ENCODE results near the gene PBX2. TPM values are rescaled to one million over a fixed set of nuclear protein-coding genes. Genes with fewer than 3 reads are reported as not detected.

PBX2 gene
- total and polyA plus RNA-seq, 10 of the 15 experiments (the other 5 are each of a cell fraction or from before 2014, with no cell fraction given), result 0.84 to 66.5 (median 20.6) TPM

DNA sequence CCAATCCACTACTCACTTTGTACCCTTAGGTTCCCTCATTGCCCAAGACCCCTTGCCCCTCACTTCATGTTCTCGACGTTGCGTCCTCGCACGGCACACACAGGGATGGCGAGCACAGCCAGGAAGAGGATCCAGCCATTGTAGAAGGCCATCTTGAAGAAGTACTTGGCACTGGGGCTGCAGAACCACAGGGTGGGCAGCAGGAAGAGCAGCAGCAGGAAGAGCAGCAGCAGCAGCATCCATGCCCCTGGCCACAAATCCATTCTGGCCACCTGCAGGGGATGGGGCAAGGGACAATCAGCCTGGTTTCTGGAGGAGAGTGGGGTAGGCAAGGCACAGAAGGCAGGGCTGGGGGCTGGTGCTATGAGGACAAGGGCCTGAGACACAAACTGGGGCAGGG, 18.8 kb downstream of the PBX2 start (continued):
- TF ChIP-seq, protein P1, sequence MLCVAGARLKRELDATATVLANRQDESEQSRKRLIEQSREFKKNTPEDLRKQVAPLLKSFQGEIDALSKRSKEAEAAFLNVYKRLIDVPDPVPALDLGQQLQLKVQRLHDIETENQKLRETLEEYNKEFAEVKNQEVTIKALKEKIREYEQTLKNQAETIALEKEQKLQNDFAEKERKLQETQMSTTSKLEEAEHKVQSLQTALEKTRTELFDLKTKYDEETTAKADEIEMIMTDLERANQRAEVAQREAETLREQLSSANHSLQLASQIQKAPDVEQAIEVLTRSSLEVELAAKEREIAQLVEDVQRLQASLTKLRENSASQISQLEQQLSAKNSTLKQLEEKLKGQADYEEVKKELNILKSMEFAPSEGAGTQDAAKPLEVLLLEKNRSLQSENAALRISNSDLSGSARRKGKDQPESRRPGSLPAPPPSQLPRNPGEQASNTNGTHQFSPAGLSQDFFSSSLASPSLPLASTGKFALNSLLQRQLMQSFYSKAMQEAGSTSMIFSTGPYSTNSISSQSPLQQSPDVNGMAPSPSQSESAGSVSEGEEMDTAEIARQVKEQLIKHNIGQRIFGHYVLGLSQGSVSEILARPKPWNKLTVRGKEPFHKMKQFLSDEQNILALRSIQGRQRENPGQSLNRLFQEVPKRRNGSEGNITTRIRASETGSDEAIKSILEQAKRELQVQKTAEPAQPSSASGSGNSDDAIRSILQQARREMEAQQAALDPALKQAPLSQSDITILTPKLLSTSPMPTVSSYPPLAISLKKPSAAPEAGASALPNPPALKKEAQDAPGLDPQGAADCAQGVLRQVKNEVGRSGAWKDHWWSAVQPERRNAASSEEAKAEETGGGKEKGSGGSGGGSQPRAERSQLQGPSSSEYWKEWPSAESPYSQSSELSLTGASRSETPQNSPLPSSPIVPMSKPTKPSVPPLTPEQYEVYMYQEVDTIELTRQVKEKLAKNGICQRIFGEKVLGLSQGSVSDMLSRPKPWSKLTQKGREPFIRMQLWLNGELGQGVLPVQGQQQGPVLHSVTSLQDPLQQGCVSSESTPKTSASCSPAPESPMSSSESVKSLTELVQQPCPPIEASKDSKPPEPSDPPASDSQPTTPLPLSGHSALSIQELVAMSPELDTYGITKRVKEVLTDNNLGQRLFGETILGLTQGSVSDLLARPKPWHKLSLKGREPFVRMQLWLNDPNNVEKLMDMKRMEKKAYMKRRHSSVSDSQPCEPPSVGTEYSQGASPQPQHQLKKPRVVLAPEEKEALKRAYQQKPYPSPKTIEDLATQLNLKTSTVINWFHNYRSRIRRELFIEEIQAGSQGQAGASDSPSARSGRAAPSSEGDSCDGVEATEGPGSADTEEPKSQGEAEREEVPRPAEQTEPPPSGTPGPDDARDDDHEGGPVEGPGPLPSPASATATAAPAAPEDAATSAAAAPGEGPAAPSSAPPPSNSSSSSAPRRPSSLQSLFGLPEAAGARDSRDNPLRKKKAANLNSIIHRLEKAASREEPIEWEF (IDR thresholded peaks at IDR 0.05; ENCODE audit: insufficient replicate concordance, low read depth, low read length), result no peak
- TF ChIP-seq MYB (IDR thresholded peaks at IDR 0.05; ENCODE audit: borderline replicate concordance, low read depth, low read length) (no peak), ETV6 (conservative IDR thresholded peaks at IDR 0.05 in 1 of 2, IDR thresholded peaks at IDR 0.05 in 1 of 2; ENCODE audit: borderline replicate concordance in 1 of 2, low read depth in 1 of 2) (no peak)

DNA sequence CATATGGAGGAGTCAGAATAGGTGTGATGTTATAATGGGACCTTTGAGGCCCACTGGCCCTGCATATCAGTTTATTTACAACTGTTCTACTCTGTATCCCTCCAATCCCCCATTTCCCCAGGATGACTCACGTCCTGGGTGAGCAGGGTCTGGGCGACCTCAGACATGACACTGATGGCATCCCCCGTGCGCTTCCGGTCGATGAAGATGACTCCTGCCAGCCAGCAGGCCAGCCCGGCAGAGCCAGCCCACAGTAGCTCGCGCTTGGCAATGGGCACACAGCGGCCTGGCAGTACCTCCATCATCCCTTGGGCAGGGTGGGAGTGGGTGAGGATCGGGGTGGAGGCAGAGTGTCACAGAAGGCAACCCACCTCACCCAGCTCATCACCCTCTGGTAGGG, 19.7 kb downstream of the PBX2 start:
- Histone ChIP-seq H3K4me1 (ENCODE audit: control insufficient read depth, insufficient read depth, low read length) (peaks cover 7% of the 10 kb centered on the region; the same call in 1 of the 2 replicates), H3K36me3 (ENCODE audit: control insufficient read depth in 2 of 2, insufficient read depth in 2 of 2, low read length in 1 of 2) (peaks cover 0 to 3% of the 10 kb centered on the region in 2 experiments; a peak in 1 of 4 replicates), H3K27me3 (replicated peaks in 1 of 2; ENCODE audit: control insufficient read depth in 2 of 2, insufficient read depth in 2 of 2, low read length in 1 of 2) (no peaks in the 10 kb centered on the region), H2AFZ (ENCODE audit: control insufficient read depth, low read depth, low read length) (no peak overlapping the region), H3K4me2 (ENCODE audit: control insufficient read depth, insufficient read depth) (no peak overlapping the region), H3K9me3 (replicated peaks; ENCODE audit: control insufficient read depth, insufficient read depth, low read length) (no peaks in the 10 kb centered on the region), H3K27ac (ENCODE audit: control insufficient read depth, insufficient read depth) (no peak overlapping the region), H3K9ac (ENCODE audit: control insufficient read depth, insufficient read depth, low read length) (no peak overlapping the region), H3K4me3 (no peak overlapping the region), H3K79me2 (ENCODE audit: control insufficient read depth, insufficient read depth, low read length) (peaks cover 6% of the 10 kb centered on the region), H4K20me1 (ENCODE audit: control insufficient read depth, insufficient read depth) (no peaks in the 10 kb centered on the region)
- ChIA-PET SMC1A (ENCODE audit: uncharacterized antibody, unreplicated experiment) (no interaction called here), POLR2A (no interaction called here), RAD21 (ENCODE audit: unreplicated experiment) (interaction anchor here (0.6 kb wide), 1 partner anchor 66 kb away, joined by 3 read pairs; no protein-coding TSS in a partner anchor), CTCF (interaction anchor here (1.6 kb wide), 1 partner anchor 12 kb away, joined by 4 read pairs; no protein-coding TSS in a partner anchor)
- ATAC-seq (no peak), DNase-seq (ENCODE audit: low read depth, low spot score) (no peak), FAIRE-seq (no peak)
- in situ Hi-C loops (cut with MboI) (no loop called here), intact Hi-C loops (cut with micrococcal nuclease; ENCODE audit: unreplicated experiment) (no loop called here)
- 82% methylated on average over 11 of the region's 11 CpGs for WGBS (ENCODE audit: insufficient coverage, insufficient replicate concordance, low lambda C conversion rate, missing lambda C conversion rate)
- TF ChIP-seq RAD51 (IDR thresholded peaks at IDR 0.05) (no peak), POLR2A (IDR thresholded peaks at IDR 0.05; ENCODE audit: low read depth, low read length) (no peak)
- TF ChIP-seq, protein P2, sequence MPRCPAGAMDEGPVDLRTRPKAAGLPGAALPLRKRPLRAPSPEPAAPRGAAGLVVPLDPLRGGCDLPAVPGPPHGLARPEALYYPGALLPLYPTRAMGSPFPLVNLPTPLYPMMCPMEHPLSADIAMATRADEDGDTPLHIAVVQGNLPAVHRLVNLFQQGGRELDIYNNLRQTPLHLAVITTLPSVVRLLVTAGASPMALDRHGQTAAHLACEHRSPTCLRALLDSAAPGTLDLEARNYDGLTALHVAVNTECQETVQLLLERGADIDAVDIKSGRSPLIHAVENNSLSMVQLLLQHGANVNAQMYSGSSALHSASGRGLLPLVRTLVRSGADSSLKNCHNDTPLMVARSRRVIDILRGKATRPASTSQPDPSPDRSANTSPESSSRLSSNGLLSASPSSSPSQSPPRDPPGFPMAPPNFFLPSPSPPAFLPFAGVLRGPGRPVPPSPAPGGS (IDR thresholded peaks at IDR 0.05; ENCODE audit: borderline replicate concordance, insufficient read depth, low read depth, low read length, poor library complexity, severe bottlenecking), result no peak
- no TSS peak for BruUV-seq (replicated peaks)
